A549 (cell line): Measurements from ENCODE around the gene EXOC1. TPM values are rescaled to one million over a fixed set of nuclear protein-coding genes. Genes with fewer than 3 reads are reported as not detected.

ENCODE experiments used
- ATAC-seq, 2 experiments: fragments of 200-7000 bp in 1 of 2; fragments of >200 bp in 1 of 2; cut with Nextera tagmentation in 1 of 2; cut with Tn5 transposase in 1 of 2; 3 replicates each; pipeline versions ENCODE4 v1.8.0 to v1.9.1; 2018 to 2020; ENCODE audit warnings: mild to moderate bottlenecking in 1 of 2, moderate library complexity in 1 of 2
- CTCF ChIA-PET: fragments of 300-600 bp; sonication (Branson Sonifier 250); formaldehyde crosslinking; extraction: SDS; loops from one replicate; lab custom pipeline; 2021; ENCODE audit warnings: antibody characterized with exemption, inconsistent platforms; lab: Yijun Ruan, JAX
- POLR2A ChIA-PET: fragments of 350-600 bp; formaldehyde crosslinking; extraction: SDS; loops from one replicate; lab custom pipeline; 2021; ENCODE audit warnings: antibody characterized with exemption, inconsistent platforms; lab: Yijun Ruan, JAX
- DNase-seq, 2 experiments: peaks; one replicate each; pipeline versions ENCODE4 v3.0.0 to v3.0.0-alpha.2; 2011 to 2016; ENCODE audit warnings: low read depth in 1 of 2, low spot score in 1 of 2
- FAIRE-seq: peaks from 2 replicates; lab custom pipeline; 2011; peaks lifted over from hg19 to GRCh38; lab: Jason Lieb, UNC
- H3K27ac ChIP-seq, 2 experiments: fragments of >200 bp; sonication (Bioruptor Twin); formaldehyde crosslinking; 3 replicates each; pipeline ENCODE4 v1.5.1; 2016 to 2017
- H3K4me1 ChIP-seq: fragments of >200 bp; sonication (Bioruptor Twin); formaldehyde crosslinking; 3 replicates; pipeline ENCODE4 v1.6.1; 2016
- H3K4me2 ChIP-seq: fragments of >200 bp; sonication (Bioruptor Twin); formaldehyde crosslinking; 3 replicates; pipeline ENCODE4 v1.6.1; 2016
- H3K4me3 ChIP-seq: fragments of >200 bp; sonication (Bioruptor Twin); formaldehyde crosslinking; 3 replicates; pipeline ENCODE4 v1.5.1; 2016
- H3K9me3 ChIP-seq: fragments of >200 bp; sonication (Bioruptor Twin); formaldehyde crosslinking; 3 replicates; pipeline ENCODE4 v1.6.1; 2016
- CHD4 ChIP-seq: fragments of 200-600 bp; sonication (generic); IDR thresholded peaks from 2 replicates; pipeline ENCODE4 v1.6.1; 2016; ENCODE audit warnings: antibody characterized with exemption, mild to moderate bottlenecking, borderline replicate concordance
- EHMT2 ChIP-seq: fragments of 200-600 bp; sonication (generic); IDR thresholded peaks from 2 replicates; pipeline ENCODE4 v1.6.1; 2016; ENCODE audit warnings: antibody characterized with exemption, low read depth, mild to moderate bottlenecking, moderate library complexity
- ESRRA ChIP-seq: fragments of 150-350 bp; IDR thresholded peaks from 2 replicates; pipeline ENCODE4 v1.6.1; 2014; ENCODE audit warnings: mild to moderate bottlenecking, low read length, borderline replicate concordance
- FOSB ChIP-seq: fragments of 250-450 bp; sonication (Bioruptor Pico); IDR thresholded peaks from 2 replicates; pipeline ENCODE4 v1.5.0; 2020; ENCODE audit warnings: mild to moderate bottlenecking, moderate library complexity
- GATA3 ChIP-seq: IDR thresholded peaks from 2 replicates; pipeline ENCODE4 v1.6.1; 2012; ENCODE audit warnings: borderline replicate concordance
- HEYL ChIP-seq: fragments of 250-450 bp; sonication (Bioruptor Pico); IDR thresholded peaks from 2 replicates; pipeline ENCODE4 v1.8.0; 2021; ENCODE audit warnings: mild to moderate bottlenecking, moderate library complexity
- HOXA7 ChIP-seq: fragments of 250-450 bp; sonication (Bioruptor Pico); IDR thresholded peaks from 2 replicates; pipeline ENCODE4 v1.5.0; 2020; ENCODE audit warnings: mild to moderate bottlenecking, moderate library complexity
- HOXB13 ChIP-seq: fragments of 250-450 bp; sonication (Bioruptor Pico); IDR thresholded peaks from 2 replicates; pipeline ENCODE4 v1.5.0; 2020; ENCODE audit warnings: low read depth, mild to moderate bottlenecking, moderate library complexity
- HOXB5 ChIP-seq: fragments of 250-450 bp; sonication (Bioruptor Pico); IDR thresholded peaks from 2 replicates; pipeline ENCODE4 v1.5.0; 2020; ENCODE audit warnings: mild to moderate bottlenecking, moderate library complexity
- JUNB ChIP-seq: fragments of >200 bp; sonication (Bioruptor Twin); formaldehyde crosslinking; IDR thresholded peaks from 2 replicates; pipeline ENCODE4 v1.6.1; 2016
- KDM1A ChIP-seq: fragments of 200-600 bp; sonication (generic); IDR thresholded peaks from 2 replicates; pipeline ENCODE4 v1.6.1; 2016; ENCODE audit warnings: low read depth, mild to moderate bottlenecking
- MYC ChIP-seq: IDR thresholded peaks from 2 replicates; pipeline ENCODE4 v1.6.1; 2012; ENCODE audit warnings: mild to moderate bottlenecking, inconsistent platforms, low read length, improper control_type of control experiment, borderline replicate concordance
- NPAS2 ChIP-seq: fragments of 250-450 bp; sonication (Bioruptor Pico); IDR thresholded peaks from 2 replicates; pipeline ENCODE4 v1.8.0; 2022; ENCODE audit warnings: mild to moderate bottlenecking, moderate library complexity, borderline replicate concordance
- PHF8 ChIP-seq: fragments of 200-600 bp; sonication (generic); IDR thresholded peaks from 2 replicates; pipeline ENCODE4 v1.6.1; 2016; ENCODE audit warnings: low read depth, mild to moderate bottlenecking, antibody characterized with exemption, moderate library complexity, borderline replicate concordance
- POLR2A ChIP-seq: IDR thresholded peaks from 2 replicates; pipeline ENCODE4 v1.6.1; 2012; ENCODE audit warnings: mild to moderate bottlenecking, low read length
- RAD21 ChIP-seq, 2 experiments: fragments of >200 bp in 1 of 2; sonication (Bioruptor Twin) in 1 of 2; formaldehyde crosslinking in 1 of 2; IDR thresholded peaks in 1 of 2; conservative IDR thresholded peaks in 1 of 2; 2 replicates in 1 of 2; 3 replicates in 1 of 2; pipeline ENCODE4 v1.6.1; 2012 to 2018; ENCODE audit warnings: inconsistent platforms in 1 of 2
- RARB ChIP-seq: fragments of 250-450 bp; sonication (Bioruptor Pico); IDR thresholded peaks from 2 replicates; pipeline ENCODE4 v1.8.0; 2021; ENCODE audit warnings: mild to moderate bottlenecking, moderate library complexity
- RCOR1 ChIP-seq: fragments of 150-350 bp; IDR thresholded peaks from 2 replicates; pipeline ENCODE4 v1.6.1; 2014; ENCODE audit warnings: antibody characterized with exemption, low read length, low read depth
- RNF2 ChIP-seq: fragments of 200-600 bp; sonication (generic); IDR thresholded peaks from 2 replicates; pipeline ENCODE4 v1.6.1; 2016; ENCODE audit warnings: low read depth, mild to moderate bottlenecking, antibody characterized with exemption, moderate library complexity, borderline replicate concordance
- SMC3 ChIP-seq: fragments of >200 bp; sonication (Bioruptor Twin); formaldehyde crosslinking; IDR thresholded peaks from 3 replicates; pipeline ENCODE4 v1.6.1; 2018; ENCODE audit warnings: inconsistent platforms
- TFCP2L1 ChIP-seq: fragments of 250-450 bp; sonication (Bioruptor Pico); IDR thresholded peaks from 2 replicates; pipeline ENCODE4 v1.5.0; 2021; ENCODE audit warnings: mild to moderate bottlenecking
- ZC3H11A ChIP-seq: fragments of 450-650 bp; IDR thresholded peaks from 2 replicates; pipeline ENCODE4 v1.6.1; 2014; ENCODE audit warnings: antibody characterized with exemption, mild to moderate bottlenecking
- ZFP36 ChIP-seq: fragments of 450-650 bp; IDR thresholded peaks from 2 replicates; pipeline ENCODE4 v1.6.1; 2014; ENCODE audit warnings: borderline replicate concordance; ENCODE audit not compliant: partially characterized antibody
- ZSCAN20 ChIP-seq: fragments of 250-450 bp; sonication (Bioruptor Pico); IDR thresholded peaks from 2 replicates; pipeline ENCODE4 v1.8.0; 2022; ENCODE audit warnings: mild to moderate bottlenecking, moderate library complexity
- WGBS: methylation state at CpG from one replicate; pipeline ENCODE4 v1.1.6; 2017; ENCODE audit errors: missing lambda C conversion rate; 5-methylcytosine and 5-hydroxymethylcytosine counted together
- polyA plus RNA-seq, 4 experiments: library from polyadenylated mRNA; depleted of rRNA in 3 of 4; stranded (reverse); fragments of >200 nt; fragmentation: RNase III in 1 of 4; extraction: RNeasy Plus Mini Kit Qiagen cat#74134 plus additional on column Dnase treatment in 1 of 4; gene quantifications; 2 replicates in 3 of 4; 3 replicates in 1 of 4; pipeline ENCODE4 v1.2.3, GENCODE V29; 2011 to 2017
- TF ChIP-seq, protein P1 (sequence below): fragments of >200 bp; sonication (Bioruptor Twin); formaldehyde crosslinking; IDR thresholded peaks from 2 replicates; pipeline ENCODE4 v1.6.1; 2016
- TF ChIP-seq, protein P2 (sequence below): IDR thresholded peaks from 2 replicates; pipeline ENCODE4 v1.6.1; 2012
- TF ChIP-seq, protein P3 (sequence below): fragments of 250-450 bp; sonication (Bioruptor Pico); IDR thresholded peaks from 2 replicates; pipeline ENCODE4 v1.5.0; 2021; ENCODE audit warnings: mild to moderate bottlenecking, moderate library complexity, borderline replicate concordance
- TF ChIP-seq, protein P4 (sequence below): fragments of 150-350 bp; IDR thresholded peaks from 2 replicates; pipeline ENCODE4 v1.6.1; 2014; ENCODE audit warnings: low read depth, mild to moderate bottlenecking, low read length

EXOC1 gene
- polyA plus RNA-seq, 2 of the 4 experiments (the other 2 are of a cell fraction): 12.8 to 22.4 TPM

DNA sequence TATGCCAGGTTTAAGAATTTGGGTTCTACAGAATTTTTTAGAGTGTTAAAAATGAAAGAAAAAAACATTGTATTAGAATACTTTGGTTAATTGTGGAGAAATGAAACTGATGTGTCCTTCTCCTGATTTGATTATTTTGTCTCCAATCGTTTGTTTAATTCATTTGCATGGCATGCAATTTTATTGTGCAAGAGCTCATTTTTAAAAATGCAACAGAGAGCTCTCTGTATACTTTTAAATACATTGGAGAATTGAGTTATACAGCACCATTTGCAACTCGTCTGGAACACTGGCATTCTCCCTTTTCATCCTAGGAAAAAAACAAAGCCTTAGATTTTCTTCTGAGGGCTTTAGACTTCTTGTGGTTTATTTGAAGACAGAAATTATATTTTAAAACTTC, 33.2 kb upstream of the EXOC1 start:
- WGBS: 0% methylated on average over 2 of the region's 2 CpGs
- H3K4me3 ChIP-seq: no peak overlapping the region
- TF ChIP-seq TFCP2L1 (CRISPR knock-in tag) (no peak), RARB (CRISPR knock-in tag) (no peak), FOSB (CRISPR knock-in tag) (no peak), ZFP36 (no peak)
- TF ChIP-seq, protein P1, sequence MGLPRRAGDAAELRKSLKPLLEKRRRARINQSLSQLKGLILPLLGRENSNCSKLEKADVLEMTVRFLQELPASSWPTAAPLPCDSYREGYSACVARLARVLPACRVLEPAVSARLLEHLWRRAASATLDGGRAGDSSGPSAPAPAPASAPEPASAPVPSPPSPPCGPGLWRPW: no peak
- no peaks in the 10 kb centered on the region for H3K4me1 ChIP-seq
- no peak overlapping the region for H3K27ac ChIP-seq
- CTCF ChIA-PET: no interaction called here
- POLR2A ChIA-PET: no interaction called here
- no peaks in the 10 kb centered on the region for H3K9me3 ChIP-seq
- H3K4me2 ChIP-seq: no peak overlapping the region
- DNase-seq (no peak), ATAC-seq (no peak), FAIRE-seq (no peak)

DNA sequence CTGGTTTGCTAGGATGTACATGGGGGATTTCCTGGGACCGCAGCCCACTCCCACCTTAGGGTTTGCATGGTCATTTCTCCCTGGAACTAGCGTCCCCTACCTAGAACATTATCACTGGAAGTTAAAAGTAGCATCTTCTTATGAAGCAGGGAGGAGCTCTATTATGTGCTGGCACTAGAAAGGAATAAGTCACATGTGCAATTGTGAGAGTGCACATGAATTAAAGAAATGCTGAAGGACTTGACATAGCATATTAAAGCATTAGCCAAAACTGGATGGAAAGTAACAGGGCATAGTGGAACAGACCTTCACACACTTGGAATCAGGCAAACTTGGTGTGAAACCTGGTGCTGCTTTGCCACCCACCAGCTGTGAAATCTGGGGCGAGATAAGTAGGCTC, 31.1 kb upstream of the EXOC1 start:
- 18% methylated on average over 3 of the region's 3 CpGs for WGBS
- ChIA-PET POLR2A (no interaction called here), CTCF (no interaction called here)
- Histone ChIP-seq H3K4me2 (no peak overlapping the region), H3K4me1 (no peaks in the 10 kb centered on the region), H3K4me3 (no peak overlapping the region), H3K9me3 (no peaks in the 10 kb centered on the region), H3K27ac (no peak overlapping the region)
- TF ChIP-seq MYC: no peak
- no peak for TF ChIP-seq EHMT2
- TF ChIP-seq GATA3: no peak
- TF ChIP-seq, protein P2, sequence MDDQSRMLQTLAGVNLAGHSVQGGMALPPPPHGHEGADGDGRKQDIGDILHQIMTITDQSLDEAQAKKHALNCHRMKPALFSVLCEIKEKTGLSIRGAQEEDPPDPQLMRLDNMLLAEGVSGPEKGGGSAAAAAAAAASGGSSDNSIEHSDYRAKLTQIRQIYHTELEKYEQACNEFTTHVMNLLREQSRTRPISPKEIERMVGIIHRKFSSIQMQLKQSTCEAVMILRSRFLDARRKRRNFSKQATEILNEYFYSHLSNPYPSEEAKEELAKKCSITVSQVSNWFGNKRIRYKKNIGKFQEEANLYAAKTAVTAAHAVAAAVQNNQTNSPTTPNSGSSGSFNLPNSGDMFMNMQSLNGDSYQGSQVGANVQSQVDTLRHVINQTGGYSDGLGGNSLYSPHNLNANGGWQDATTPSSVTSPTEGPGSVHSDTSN: no peak
- no peak for TF ChIP-seq KDM1A
- no peak for TF ChIP-seq PHF8
- TF ChIP-seq, protein P3, sequence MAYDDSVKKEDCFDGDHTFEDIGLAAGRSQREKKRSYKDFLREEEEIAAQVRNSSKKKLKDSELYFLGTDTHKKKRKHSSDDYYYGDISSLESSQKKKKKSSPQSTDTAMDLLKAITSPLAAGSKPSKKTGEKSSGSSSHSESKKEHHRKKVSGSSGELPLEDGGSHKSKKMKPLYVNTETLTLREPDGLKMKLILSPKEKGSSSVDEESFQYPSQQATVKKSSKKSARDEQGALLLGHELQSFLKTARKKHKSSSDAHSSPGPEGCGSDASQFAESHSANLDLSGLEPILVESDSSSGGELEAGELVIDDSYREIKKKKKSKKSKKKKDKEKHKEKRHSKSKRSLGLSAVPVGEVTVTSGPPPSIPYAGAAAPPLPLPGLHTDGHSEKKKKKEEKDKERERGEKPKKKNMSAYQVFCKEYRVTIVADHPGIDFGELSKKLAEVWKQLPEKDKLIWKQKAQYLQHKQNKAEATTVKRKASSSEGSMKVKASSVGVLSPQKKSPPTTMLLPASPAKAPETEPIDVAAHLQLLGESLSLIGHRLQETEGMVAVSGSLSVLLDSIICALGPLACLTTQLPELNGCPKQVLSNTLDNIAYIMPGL: no peak
- TF ChIP-seq, protein P1: no peak
- TF ChIP-seq HEYL (CRISPR knock-in tag): no peak
- no peak for TF ChIP-seq JUNB
- TF ChIP-seq RNF2: no peak
- FAIRE-seq (no peak), DNase-seq (no peak), ATAC-seq (no peak)

DNA sequence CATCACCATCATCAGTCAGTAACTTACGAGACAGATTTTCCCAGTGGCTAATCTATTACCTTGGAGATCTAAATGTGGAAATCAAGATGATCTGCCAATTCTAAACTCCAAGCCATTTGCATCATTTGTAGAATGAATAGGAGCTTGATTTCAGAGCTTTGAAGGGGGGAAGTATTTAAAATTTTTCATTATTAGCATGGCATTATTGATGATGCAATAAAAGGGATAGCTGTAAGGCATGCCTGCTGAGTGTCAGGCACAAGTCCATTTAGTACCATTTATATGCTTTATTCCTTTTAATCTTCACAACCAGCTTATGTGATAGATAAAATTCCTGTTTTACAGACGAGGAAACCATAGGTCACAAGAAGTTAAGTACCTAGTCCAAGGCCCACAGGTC, 28.6 kb upstream of the EXOC1 start:
- FAIRE-seq (no peak), ATAC-seq (no peak), DNase-seq (no peak)
- H3K4me2 ChIP-seq: no peak overlapping the region
- H3K4me3 ChIP-seq: no peak overlapping the region
- CTCF ChIA-PET: no interaction called here
- H3K27ac ChIP-seq: no peak overlapping the region
- no peaks in the 10 kb centered on the region for H3K9me3 ChIP-seq
- TF ChIP-seq, protein P1: no peak
- TF ChIP-seq RAD21 (conservative IDR thresholded peaks at IDR 0.05 in 1 of 2, IDR thresholded peaks at IDR 0.05 in 1 of 2): no peak
- WGBS: 30% methylated on average over 2 of the region's 2 CpGs
- no peaks in the 10 kb centered on the region for H3K4me1 ChIP-seq
- POLR2A ChIA-PET: no interaction called here

DNA sequence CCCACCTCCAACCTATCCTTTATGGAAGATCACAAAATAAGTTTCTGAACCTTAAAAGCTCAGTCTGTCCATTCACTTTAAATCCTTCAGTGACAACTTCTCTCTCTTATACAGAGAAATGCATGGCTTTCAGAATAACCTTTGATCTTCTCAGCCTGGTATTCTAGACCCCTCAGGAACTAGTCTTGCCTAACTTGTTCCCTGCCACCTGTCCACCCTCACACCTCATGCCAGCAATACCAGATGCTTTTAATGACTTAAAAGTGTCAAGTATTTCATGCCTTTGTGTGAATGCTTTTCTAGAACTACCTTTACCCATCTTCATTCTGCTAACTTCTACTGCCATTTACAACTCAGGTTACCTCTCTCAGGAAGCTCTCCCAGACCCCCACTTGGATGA, 26.5 kb upstream of the EXOC1 start:
- ChIA-PET CTCF (no interaction called here), POLR2A (no interaction called here)
- no peak overlapping the region for H3K4me3 ChIP-seq
- no peaks in the 10 kb centered on the region for H3K9me3 ChIP-seq
- no peak for ATAC-seq
- FAIRE-seq: no peak
- no peak overlapping the region for H3K27ac ChIP-seq
- H3K4me1 ChIP-seq: no peaks in the 10 kb centered on the region
- DNase-seq: no peak
- H3K4me2 ChIP-seq: no peak overlapping the region
- TF ChIP-seq RARB (CRISPR knock-in tag): no peak
- no peak for TF ChIP-seq SMC3
- TF ChIP-seq, protein P1: no peak
- TF ChIP-seq, protein P4, sequence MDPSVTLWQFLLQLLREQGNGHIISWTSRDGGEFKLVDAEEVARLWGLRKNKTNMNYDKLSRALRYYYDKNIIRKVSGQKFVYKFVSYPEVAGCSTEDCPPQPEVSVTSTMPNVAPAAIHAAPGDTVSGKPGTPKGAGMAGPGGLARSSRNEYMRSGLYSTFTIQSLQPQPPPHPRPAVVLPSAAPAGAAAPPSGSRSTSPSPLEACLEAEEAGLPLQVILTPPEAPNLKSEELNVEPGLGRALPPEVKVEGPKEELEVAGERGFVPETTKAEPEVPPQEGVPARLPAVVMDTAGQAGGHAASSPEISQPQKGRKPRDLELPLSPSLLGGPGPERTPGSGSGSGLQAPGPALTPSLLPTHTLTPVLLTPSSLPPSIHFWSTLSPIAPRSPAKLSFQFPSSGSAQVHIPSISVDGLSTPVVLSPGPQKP: no peak
- no peak for TF ChIP-seq POLR2A
- no peak for TF ChIP-seq HOXB5
- TF ChIP-seq CHD4: no peak
- no peak for TF ChIP-seq ZSCAN20
- TF ChIP-seq ZC3H11A: no peak
- no peak for TF ChIP-seq HOXB13
- no peak for TF ChIP-seq NPAS2 (CRISPR knock-in tag)
- TF ChIP-seq RCOR1: no peak
- no peak for TF ChIP-seq HOXA7 (CRISPR knock-in tag)
- no peak for TF ChIP-seq ESRRA
